Stomach (tissue), 9 donors: Measurements from ENCODE around the gene DEPDC1B. TPM values are rescaled to one million over a fixed set of nuclear protein-coding genes. Genes with fewer than 3 reads are reported as not detected.

Experiments
- DNase-seq, 2 donors: peaks; one replicate each; pipeline versions ENCODE4 v3.0.0 to v3.0.0-alpha.2; 2013 to 2019
- H3K27ac ChIP-seq, 5 donors: fragments of 200-600 bp in 4 of 5; sonication (generic) in 4 of 5; one replicate each; pipeline ENCODE4 v1.5.1; 2013 to 2019; ENCODE audit warnings: mild to moderate bottlenecking in 1 of 5, moderate library complexity in 1 of 5
- H3K27me3 ChIP-seq, 3 donors: fragments of 200-600 bp; sonication (generic); one replicate each; pipeline ENCODE4 v1.5.1; 2017 to 2019; ENCODE audit warnings: mixed run types in 1 of 3
- H3K36me3 ChIP-seq, 4 donors: fragments of 200-600 bp; sonication (generic); 1 replicate in 3 of 4; 2 replicates in 1 of 4; pipeline ENCODE4 v1.5.1; 2016 to 2019
- H3K4me1 ChIP-seq, 4 donors: fragments of 200-600 bp; sonication (generic); one replicate each; pipeline ENCODE4 v1.5.1; 2016 to 2019
- H3K4me3 ChIP-seq, 4 donors: fragments of 200-600 bp; sonication (generic) in 3 of 4; one replicate each; pipeline ENCODE4 v1.5.1; 2016 to 2019; ENCODE audit warnings: mild to moderate bottlenecking in 1 of 4
- H3K9me3 ChIP-seq, 4 donors: fragments of 200-600 bp; sonication (generic); one replicate each; pipeline ENCODE4 v1.5.1; 2016 to 2019
- EP300 ChIP-seq: sonication (generic); formaldehyde crosslinking; IDR thresholded peaks from one replicate; pipeline ENCODE4 v1.6.1; 2017; ENCODE audit warnings: antibody characterized with exemption
- POLR2A ChIP-seq, 4 donors: fragments of 450-650 bp; IDR thresholded peaks; one replicate each; pipeline ENCODE4 v1.6.1; 2016; ENCODE audit warnings: antibody characterized with exemption in 4 of 4, control low read depth in 2 of 4, mild to moderate bottlenecking in 1 of 4, moderate library complexity in 1 of 4
- POLR2AphosphoS5 ChIP-seq, 3 donors: sonication (generic); formaldehyde crosslinking; IDR thresholded peaks; one replicate each; pipeline ENCODE4 v1.6.1; 2016; ENCODE audit warnings: antibody characterized with exemption in 3 of 3
- WGBS, 5 donors: extraction: QIAGEN DNeasy Blood & Tissue Kit in 3 of 5; methylation state at CpG; one replicate each; pipeline versions ENCODE4 v1.1.5 to v1.1.7; 2013 to 2018; 5-methylcytosine and 5-hydroxymethylcytosine counted together
- intact Hi-C: fragments of 100-400 bp; cut with DNase I; formaldehyde crosslinking; loops from one replicate; pipeline ENCODE4 v1.15.1; 2023; ENCODE audit warnings: low total_unique reads
- polyA plus RNA-seq, 3 donors: library from polyadenylated mRNA; stranded (reverse); fragments of 200-250 nt; gene quantifications; one replicate each; pipeline ENCODE4 v1.2.3, GENCODE V29; 2013
- total RNA-seq, 5 donors: library from RNA; depleted of rRNA; stranded (reverse); fragments of >200 nt; gene quantifications; one replicate each; pipeline versions ENCODE4 v1.1.0 to v1.2.3, GENCODE V29; 2014 to 2016
- TF ChIP-seq, protein P1 (sequence below), 7 experiments: fragments of 450-650 bp in 4 of 7; fragments of 200-600 bp in 3 of 7; sonication (generic) in 3 of 7; IDR thresholded peaks; one replicate each; pipeline ENCODE4 v1.5.1; 2016 to 2019; ENCODE audit warnings: antibody characterized with exemption in 7 of 7, control low read depth in 2 of 7, mild to moderate bottlenecking in 1 of 7
- donor health status: healthy with polysubstance abuse.
- donor health status: Bipolar disorder and iron deficiency.
- donor health status: healthy.

Gene DEPDC1B
- total and polyA plus RNA-seq, 8 donors, result 0.14 to 40.6 (median 1.9) TPM; not detected in 1

DNA sequence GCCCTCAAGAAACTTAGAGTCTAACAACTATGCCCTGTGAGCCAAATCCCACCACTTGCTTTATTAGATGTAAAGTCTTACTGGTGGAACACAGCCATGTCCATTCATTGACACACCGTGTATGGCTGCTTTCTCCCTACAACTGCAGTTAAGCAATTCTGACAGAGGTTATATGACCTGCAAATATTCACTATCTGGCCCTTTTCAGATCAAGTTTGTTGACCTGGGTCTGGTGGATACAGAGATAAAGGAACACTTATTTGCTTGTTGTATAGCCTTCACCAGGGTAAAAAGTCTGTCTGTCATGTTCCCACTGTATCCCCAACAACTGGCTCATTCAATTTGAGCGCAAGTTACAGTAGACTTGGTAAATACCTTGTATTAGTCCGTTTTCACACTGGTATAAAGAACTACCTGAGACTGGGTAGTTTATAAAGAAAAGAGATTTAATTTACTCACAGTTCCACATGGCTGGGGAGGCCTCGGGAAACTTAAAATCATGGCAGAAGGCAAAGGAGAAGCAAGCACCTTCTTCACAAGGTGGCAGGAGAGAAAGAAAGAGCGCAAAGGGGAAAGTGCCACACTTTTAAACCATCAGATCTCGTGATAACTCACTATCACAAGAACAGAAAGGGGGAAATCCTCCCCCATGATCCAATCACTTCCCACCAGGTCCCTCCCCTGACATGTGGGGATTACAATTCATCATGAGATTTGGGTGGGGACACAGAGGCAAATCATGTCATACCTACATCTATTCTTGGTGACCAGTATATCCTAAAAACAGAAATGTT lies 27.9 kb downstream of the DEPDC1B start:
- no peak for TF ChIP-seq EP300
- TF ChIP-seq POLR2AphosphoS5 (IDR thresholded peaks at IDR 0.05), result no peak
- TF ChIP-seq POLR2A (IDR thresholded peaks at IDR 0.05), result no peak
- TF ChIP-seq, protein P1, sequence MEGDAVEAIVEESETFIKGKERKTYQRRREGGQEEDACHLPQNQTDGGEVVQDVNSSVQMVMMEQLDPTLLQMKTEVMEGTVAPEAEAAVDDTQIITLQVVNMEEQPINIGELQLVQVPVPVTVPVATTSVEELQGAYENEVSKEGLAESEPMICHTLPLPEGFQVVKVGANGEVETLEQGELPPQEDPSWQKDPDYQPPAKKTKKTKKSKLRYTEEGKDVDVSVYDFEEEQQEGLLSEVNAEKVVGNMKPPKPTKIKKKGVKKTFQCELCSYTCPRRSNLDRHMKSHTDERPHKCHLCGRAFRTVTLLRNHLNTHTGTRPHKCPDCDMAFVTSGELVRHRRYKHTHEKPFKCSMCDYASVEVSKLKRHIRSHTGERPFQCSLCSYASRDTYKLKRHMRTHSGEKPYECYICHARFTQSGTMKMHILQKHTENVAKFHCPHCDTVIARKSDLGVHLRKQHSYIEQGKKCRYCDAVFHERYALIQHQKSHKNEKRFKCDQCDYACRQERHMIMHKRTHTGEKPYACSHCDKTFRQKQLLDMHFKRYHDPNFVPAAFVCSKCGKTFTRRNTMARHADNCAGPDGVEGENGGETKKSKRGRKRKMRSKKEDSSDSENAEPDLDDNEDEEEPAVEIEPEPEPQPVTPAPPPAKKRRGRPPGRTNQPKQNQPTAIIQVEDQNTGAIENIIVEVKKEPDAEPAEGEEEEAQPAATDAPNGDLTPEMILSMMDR (IDR thresholded peaks at IDR 0.05), result no peak
- H3K27ac ChIP-seq, result peak overlapping the region in 2 of 5 donors; percentile 17 to 39
- WGBS, 5 donors, result 55 to 73% (median 61%) methylated on average over 6 of the region's 6 CpGs
- peaks cover 0 to 36% (median 14%) of the 10 kb centered on the region in 4 donors for H3K4me1 ChIP-seq
- no peak overlapping the region for H3K4me3 ChIP-seq
- H3K9me3 ChIP-seq, result no peaks in the 10 kb centered on the region
- H3K27me3 ChIP-seq, result no peaks in the 10 kb centered on the region
- DNase-seq, result no peak
- no peaks in the 10 kb centered on the region for H3K36me3 ChIP-seq
- intact Hi-C loops, result no loop called here

DNA sequence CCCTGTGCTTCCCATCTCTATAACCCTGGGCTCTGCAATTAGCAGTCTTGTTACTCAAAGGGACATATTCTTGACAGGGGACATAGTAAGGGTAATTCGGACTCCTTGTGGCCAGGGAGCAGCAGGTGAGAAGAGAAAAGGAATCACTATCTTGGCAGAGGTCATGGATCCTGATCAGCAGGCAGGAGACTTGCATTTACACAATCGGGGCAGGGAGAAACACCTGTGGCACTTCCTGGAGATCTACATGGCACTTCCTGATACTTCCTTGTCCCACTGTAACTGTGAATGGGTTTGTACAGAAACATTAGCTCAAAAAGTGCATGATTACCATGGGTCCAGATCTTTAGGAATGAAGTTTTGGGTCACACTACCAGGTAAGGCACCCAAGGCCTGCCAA lies 29.2 kb downstream of the DEPDC1B start:
- TF ChIP-seq POLR2AphosphoS5 (IDR thresholded peaks at IDR 0.05) (no peak), POLR2A (IDR thresholded peaks at IDR 0.05) (no peak), EP300 (no peak)
- TF ChIP-seq, protein P1 (IDR thresholded peaks at IDR 0.05), result no peak
- Histone ChIP-seq H3K9me3 (no peaks in the 10 kb centered on the region), H3K4me3 (no peak overlapping the region), H3K36me3 (no peaks in the 10 kb centered on the region), H3K27me3 (no peaks in the 10 kb centered on the region), H3K27ac (no peak overlapping the region), H3K4me1 (peaks cover 0 to 36% (median 14%) of the 10 kb centered on the region in 4 donors)
- no peak for DNase-seq
- intact Hi-C loops, result no loop called here
- WGBS, 5 donors, result 69 to 85% (median 70%) methylated on average over 2 of the region's 2 CpGs

DNA sequence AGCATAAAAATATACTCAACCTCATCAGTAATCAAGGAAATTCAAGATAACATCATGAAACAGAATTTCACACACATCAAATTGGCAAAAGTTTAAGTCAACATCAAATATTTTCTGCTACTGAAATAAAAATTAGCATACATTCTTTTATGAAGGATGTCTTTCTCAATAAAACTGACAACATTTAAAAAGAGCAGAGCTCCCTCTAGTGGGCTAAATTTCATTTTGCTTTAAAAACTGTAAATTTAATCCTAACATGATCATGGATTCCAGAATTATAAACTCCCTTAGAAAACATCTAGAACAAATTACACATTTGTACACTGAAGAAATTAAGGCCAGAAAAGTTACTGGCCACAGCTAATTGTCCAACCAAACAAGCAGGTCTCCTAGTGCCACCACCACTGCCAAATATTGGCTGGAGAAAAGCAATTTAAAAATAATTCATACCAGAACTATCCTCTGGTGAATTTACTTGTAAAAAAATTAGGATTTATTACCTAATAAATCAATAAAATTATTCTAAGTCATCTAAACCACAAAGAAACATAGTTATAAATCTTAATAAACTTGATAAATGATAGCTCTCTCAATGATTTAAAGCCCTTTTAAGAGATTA lies 31.2 kb downstream of the DEPDC1B start:
- no peaks in the 10 kb centered on the region for H3K36me3 ChIP-seq
- peaks cover 0 to 30% (median 14%) of the 10 kb centered on the region in 4 donors for H3K4me1 ChIP-seq
- no peaks in the 10 kb centered on the region for H3K27me3 ChIP-seq
- peak in 1 of 2 donors; percentile 63 for DNase-seq
- H3K27ac ChIP-seq, result no peak overlapping the region
- H3K9me3 ChIP-seq, result no peaks in the 10 kb centered on the region
- no peak for TF ChIP-seq EP300
- TF ChIP-seq, protein P1 (IDR thresholded peaks at IDR 0.05), result peak in 4 of 7 experiments; percentile 17 to 76 (median 42)
- H3K4me3 ChIP-seq, result no peak overlapping the region
- intact Hi-C loops, result no loop called here

DNA sequence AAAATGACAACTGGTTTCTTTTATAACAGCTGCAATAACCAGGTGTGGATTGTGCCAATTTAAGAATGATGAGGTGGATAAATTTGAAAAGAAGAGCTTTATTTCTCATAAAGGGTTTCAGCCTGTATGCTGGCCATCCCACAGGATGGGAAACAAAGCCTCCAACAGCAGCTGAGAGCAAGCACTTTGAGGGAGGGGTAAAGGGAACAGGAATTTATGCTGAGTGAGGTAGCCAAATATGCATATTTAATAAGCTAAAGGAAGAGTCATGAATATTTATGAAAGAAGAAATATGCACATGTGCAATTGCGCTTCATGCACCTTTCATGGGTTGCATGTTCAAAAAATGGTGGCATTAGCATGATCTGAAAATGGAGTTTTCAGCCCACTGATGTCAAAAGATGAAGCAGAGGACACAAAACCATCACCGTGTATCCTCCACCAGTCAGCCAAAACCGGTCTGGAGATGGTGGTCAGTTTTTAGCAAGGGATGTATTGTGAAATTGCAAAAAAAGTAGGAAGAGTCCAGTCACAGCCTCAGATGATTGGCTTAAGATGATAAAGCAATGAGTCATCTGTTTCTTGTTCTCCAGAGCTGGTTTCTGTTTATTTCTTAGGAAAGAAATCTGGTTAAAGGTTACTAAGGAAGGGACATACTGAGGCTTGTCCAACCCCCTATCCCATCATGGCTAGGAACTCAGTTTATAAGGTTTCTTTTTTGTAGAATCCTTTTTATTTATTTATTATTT lies 47.9 kb downstream of the DEPDC1B start:
- intact Hi-C loops, result no loop called here
- no peak for DNase-seq
- Histone ChIP-seq H3K36me3 (no peaks in the 10 kb centered on the region), H3K4me3 (no peak overlapping the region), H3K27me3 (no peaks in the 10 kb centered on the region), H3K27ac (no peak overlapping the region), H3K4me1 (peaks cover 0 to 5% (median 0%) of the 10 kb centered on the region in 4 donors), H3K9me3 (peaks cover 0 to 10% (median 0%) of the 10 kb centered on the region in 4 donors)
- WGBS, 5 donors, result 79 to 93% (median 89%) methylated on average over 3 of the region's 3 CpGs
- TF ChIP-seq, protein P1 (IDR thresholded peaks at IDR 0.05), result no peak
- TF ChIP-seq POLR2A (IDR thresholded peaks at IDR 0.05), result no peak
- TF ChIP-seq EP300, result no peak
- TF ChIP-seq POLR2AphosphoS5 (IDR thresholded peaks at IDR 0.05), result no peak
